GM18498 (cell line): Measurements from ENCODE around the gene CERS5.
"Not testable (repeated sequence)": the region's sequence is repeated elsewhere in the genome, so short reads cannot be mapped to it uniquely, and the experiment has no call there.

ENCODE experiments used
- ATAC-seq: cut with Tn5 transposase; IDR thresholded peaks from one replicate; pipeline ENCODE4 v1.9.1; 2021; ENCODE audit warnings: mild to moderate bottlenecking, moderate library complexity; ENCODE audit not compliant: unreplicated experiment

The CERS5 gene

GRCh38 chr12:50104417-50105366, 62.5 kb downstream of the CERS5 start:
- no peak for ATAC-seq

- ATAC-seq = no peak
These were observed 63.3 kb downstream of the CERS5 start, which contains the start of gene GPD1 for GRCh38 chr12:50103767-50104321. GPD1 (plus strand) TSS chr12:50104008; CDS start chr12:50104051, 43 bp downstream.

DNA sequence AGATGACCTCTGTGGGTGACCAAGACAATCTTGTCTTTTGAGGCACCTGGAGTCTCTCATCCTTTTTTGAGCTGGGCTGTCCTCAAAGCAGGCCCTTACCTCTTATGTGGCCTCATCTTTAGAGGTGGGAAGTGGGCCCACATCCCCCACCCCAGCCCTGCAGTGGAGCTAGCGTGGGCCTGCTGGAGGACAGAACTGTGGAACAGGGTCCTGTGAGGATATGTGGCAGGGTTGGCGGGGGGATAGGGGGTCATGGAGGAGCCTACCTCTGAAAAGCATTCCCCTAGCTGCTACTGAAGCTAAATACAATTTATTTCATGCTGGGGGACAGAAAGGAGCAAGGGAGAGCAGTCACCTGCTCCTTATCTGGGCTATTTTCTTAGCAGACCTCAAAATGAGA, 63.8 kb downstream of the CERS5 start:
- no peak for ATAC-seq

DNA sequence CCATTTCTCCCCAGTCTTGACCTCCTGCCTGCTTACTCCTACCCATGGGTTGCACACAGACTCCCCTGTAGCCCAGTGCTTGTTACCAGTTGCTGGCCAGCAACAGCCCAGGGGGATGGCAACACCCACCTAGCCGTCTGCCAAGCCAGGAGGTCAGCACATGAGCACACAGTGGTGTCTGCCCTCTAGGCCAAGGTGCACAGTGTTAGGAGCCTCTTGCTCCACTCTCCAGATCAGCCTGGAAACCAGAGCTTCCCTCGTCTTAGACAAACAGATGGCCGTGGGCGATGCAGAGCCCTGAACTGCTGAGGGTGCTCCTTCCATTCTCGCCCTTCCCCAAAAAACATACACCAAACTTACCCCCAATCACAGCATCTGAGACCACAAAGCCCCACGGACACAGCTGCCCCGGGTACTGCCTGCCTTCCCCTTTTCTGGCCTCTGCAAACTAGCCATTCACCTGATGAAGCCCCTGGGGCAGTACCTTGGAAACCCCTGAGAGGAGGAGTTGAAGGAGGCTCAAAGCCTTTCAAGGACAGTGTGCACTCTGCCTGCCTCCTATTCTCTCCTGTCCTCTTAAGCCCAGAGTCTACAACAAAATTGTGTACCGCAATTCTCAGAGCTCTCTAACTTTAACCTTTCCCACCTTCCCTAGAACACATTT, 64.4 kb downstream of the CERS5 start:
- ATAC-seq = no peak

DNA sequence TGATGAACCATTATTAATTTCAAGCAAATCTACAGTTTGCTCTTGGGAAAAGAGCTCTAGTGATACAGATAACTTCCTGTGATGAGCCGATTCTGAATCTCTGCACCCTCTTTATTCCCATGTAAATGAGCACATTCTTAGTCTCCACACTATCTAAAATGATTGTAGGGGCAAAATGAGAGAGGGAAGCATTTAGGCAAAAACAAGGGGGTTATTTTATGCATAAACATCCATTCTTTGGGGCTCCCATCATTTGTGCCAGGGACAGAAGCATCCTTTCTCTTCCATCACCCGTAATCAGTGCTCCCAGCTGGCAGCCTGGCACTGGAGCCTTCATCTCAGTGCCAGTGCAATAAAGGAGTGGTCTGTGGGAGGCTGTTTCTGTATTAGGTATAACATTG, 65.0 kb downstream of the CERS5 start:
- ATAC-seq = no peak

DNA sequence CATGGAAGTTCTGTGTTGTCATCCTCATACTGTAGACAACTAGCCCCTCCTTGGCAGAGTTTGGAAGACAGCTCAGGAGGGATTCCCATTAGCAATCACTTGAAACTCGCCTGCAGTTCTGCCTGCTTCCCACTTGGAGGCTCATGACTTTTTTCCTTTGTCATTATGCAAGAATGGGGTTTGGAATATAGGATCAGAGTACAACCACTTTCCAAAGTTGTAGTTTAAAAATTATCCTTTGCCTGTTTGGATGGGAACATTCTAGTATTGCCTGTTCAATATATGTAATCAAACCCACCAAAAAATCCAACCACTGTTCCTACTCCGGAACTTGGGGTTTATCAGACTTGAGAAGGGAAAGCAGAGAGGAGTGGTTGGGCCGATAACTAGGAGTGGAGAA, 65.5 kb downstream of the CERS5 start:
- ATAC-seq = no peak

- ATAC-seq = no peak
These were observed 66.6 kb downstream of the CERS5 start for GRCh38 chr12:50100561-50100960.

- no peak for ATAC-seq
These were observed 67.7 kb downstream of the CERS5 start for GRCh38 chr12:50099302-50100008.

DNA sequence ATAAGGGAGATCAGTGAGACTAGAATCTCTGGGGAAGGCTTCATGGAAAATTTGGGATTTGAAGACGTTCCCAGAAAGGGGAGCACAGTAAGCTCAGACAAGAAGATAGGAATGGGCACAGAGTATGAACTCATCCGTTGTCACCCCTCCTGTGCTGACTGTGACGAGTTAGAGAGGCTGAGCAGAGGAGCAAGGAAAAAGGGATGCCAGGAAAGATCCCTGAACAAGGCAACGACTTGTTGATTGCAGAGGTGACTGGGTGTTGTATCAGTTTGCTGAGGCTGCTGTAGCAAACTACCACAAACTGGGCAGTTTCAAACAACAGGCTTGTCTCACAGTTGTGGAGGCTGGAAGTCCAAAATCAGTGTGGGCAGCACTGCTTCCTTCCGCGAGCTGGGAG, 69.2 kb downstream of the CERS5 start:
- ATAC-seq = no peak

DNA sequence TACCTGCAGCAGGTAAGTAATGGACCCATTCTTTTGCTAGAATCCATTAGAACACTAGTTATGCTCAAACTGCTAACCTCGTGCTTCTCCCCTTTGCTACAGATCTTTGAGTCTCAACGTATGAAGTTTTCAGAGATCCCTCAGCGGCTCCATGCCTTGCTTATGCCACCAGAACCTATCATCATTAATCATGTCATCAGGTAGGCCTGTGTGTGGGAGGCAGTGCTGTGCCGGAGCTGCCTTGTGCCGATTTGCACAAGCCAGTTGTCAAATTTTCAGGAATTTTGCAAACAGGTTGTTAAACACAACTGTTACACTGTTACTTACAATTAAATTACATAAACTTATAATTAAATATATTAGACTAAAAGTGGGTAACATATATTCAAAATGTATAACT, 76.8 kb downstream of the CERS5 start:
- no peak for ATAC-seq

DNA sequence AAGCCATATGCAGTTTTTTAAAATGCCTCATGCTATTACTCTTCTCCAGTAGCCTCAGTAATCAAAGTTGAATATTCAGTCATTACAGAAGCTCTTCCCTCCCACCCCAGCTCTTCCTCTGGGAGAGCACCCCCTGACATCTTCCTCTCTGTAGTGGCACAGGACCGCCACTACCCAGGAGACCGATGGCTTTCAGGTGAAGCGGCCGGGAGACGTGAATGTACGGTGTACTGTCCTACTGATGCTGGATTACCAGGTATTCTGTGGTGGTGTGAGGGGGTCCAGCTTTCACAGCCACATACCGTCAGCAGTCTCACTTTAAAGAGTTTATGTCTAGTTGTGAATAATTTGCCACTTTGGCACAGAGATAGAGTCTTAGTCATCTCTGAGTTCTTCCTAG, 77.4 kb downstream of the CERS5 start:
- no peak for ATAC-seq

DNA sequence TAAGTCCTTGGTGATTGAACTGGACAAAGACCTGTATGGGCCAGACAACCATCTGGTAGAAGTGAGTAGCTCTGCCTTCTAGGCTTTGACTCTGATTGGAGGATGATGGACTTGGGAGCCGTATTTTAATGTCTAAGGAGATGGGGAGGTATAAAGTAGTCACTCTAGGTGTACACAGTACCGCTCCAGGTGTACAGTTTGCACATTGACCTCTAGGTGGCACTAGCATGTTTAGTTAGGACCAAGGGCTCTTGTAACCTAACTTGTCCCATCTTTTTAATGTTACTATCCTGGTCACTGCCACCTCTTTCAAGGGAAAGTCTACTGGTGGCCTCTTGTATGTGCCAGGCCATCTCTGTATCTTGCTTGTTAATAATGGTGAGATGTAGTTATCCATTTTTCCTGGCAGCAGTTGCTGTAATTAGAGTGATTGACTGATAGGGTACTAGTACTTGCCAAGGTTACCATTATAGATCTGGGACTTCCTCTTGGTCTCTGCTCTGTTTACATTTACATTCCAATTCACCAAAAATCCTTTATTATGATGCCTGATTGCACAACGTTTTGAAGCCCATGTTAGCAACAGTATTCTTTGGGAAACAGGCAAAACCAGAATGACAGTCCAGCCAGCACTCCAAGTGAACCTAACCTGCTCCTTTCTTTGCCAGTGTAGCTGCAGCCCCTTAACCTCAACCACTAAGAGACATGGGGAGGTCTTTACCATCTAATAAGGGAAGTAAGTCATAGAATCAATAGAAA, 78.4 kb downstream of the CERS5 start:
- no peak for ATAC-seq

DNA sequence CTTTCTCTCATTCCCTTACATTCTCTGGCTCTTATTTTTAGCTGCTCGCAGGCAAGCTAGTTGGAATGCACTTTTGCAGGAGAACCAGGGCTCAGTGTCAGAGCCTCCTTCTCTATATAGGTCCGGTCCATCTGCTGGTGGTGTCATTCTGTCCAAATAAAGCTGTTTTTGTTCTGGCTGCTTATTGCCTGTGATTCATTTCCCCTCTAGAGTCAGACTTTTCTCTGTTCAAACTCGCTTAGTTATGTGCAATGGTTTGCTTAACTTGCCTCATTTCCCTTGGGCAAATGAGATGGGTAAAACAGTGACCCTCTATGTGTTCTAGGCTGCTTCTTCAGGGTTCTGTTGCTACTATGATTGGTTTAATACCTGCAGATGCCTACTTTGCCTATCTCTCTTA, 79.2 kb downstream of the CERS5 start:
- no peak for ATAC-seq

GRCh38 chr12:50087151-50087550, 80.0 kb downstream of the CERS5 start:
- ATAC-seq = no peak

GRCh38 chr12:50086148-50086547, 81.0 kb downstream of the CERS5 start:
- ATAC-seq = no peak

DNA sequence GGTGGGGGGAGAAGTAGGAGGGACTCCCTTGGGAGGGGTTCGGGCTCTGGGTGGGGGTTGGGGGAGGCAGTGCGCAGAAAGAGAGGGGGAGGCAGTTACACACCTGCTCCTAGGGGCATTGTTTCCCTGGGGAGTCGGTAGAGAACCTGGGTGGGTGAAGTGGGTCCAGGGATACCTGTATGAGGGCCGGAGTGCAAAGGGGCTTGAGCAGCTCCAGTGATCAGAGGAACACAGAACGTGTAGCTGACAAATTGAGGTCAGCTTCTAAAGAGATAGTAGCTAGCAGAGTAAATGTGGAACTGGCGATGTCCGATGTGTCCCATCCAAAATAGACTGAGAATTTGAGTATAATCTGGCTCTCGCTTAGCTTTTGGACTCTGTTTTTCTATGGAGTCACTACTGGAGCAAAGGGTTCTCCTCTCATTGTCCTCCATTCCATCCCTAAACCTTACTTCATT, 81.5 kb downstream of the CERS5 start:
- peak; percentile 11 for ATAC-seq

DNA sequence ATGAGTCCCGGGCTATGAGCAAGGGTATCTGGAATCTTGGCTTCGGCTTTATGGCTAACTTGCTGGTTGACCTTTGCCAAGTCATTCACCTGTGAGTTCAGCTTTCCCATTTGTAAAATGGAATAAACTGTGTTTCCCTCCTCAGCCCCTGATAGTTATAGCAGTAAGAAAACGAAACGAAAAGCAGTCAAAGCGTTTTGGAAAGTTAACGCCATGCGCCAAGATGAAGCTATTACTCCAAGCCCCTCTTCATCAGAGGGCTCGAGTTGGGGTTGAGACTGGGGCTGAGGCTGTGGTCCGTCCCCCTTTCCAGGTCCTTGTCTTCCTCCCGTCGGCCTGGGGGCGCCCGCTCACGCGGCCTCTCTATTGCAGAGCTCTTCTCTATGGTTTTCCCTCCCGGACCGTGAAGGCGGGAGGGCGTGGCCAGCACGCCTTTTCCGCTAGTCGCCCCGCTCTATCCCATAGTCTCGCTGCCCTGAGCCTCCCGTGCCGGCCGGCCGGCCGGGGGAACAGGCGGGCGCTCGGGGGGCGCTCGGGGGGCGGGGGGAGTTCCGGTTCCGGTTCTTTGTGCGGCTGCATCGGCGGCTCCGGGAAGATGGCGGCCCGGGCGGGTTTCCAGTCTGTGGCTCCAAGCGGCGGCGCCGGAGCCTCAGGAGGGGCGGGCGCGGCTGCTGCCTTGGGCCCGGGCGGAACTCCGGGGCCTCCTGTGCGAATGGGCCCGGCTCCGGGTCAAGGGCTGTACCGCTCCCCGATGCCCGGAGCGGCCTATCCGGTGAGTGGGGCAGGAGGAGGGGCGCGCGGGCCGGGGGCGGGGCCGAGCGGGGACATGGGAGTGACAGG, 82.2 kb downstream of the CERS5 start, which contains the start of gene SMARCD1:
Gene SMARCD1, plus strand, starts transcription at position 568 of the 840 bp plus-strand sequence. Its CDS starts 28 bp downstream, at position 596.
- peak; percentile 86 for ATAC-seq

DNA sequence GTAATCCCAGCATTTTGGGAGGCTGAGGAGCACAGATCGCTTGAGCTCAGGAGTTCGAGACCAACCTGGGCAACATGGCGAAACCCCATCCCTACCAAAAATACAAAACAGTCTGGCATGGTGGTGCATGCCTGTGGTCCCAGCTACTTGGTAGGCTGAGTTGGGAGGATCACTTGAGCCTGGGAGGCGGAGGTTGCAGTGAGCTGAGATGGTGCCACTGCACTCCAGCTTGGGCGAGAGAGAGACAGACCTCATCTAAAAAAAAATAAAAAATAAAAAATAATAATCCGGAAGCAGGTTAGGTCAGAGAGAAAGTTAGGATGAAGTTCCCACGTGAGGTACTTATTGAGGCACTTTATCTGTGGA, 82.8 kb downstream of the CERS5 start:
- ATAC-seq = not testable (repeated sequence)

DNA sequence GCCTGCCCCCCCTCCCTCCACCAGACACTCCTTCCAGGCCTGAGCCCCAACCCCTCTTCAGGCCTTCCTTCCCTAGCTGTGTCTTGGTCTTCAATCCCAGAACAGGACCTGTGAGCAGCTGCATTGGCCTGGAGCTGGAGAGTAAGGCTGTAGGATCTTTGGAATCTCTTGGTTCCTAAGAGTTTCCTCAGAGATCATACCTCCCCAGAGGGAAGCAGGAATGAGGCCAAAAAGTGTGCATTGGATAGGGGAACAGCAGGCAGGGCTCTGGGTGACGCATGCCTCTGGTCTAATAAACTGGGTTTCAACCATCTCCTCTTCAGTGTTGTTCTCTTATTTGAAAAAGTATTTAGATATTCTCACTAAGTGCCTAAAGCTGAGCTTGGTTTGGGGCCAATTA, 83.9 kb downstream of the CERS5 start:
- ATAC-seq = no peak
